NCI-H2171 (cell line): ENCODE measurements around the gene SLC25A11.
A peak's percentile ranks its signal among the peaks of the same experiment; 100 is the strongest.
"Not testable (repeated sequence)": the region's sequence is repeated elsewhere in the genome, so short reads cannot be mapped to it uniquely, and the experiment has no call there.

Experiments used
- DNase-seq: peaks from one replicate; lab custom pipeline; 2025; lab: John Stamatoyannopoulos, UW

SLC25A11 gene

GRCh38 chr17:4945176-4945943 lies 5.5 kb upstream of the SLC25A11 start:
- no peak for DNase-seq

GRCh38 chr17:4944554-4945175 lies 4.8 kb upstream of the SLC25A11 start:
- no peak for DNase-seq

DNA sequence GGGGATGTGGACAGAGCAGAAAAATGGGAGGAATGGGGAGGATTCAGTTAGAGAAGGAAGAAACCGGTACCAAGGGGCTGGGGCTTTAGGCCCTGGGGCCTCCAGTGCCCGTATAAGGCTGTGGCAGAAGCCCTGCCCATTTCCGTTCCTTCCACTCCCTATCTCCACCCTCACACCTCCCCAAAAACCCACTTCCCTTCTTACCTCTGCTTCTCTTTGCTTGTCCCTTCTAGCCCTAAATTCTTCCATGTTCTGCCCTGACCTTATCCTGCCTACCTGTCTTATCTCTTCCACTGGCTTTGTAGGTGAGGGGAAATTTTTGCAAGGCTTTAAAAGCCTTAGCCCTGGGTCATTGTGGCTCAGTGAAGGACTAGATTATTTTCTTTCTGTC lies 4.3 kb upstream of the SLC25A11 start:
- no peak for DNase-seq

GRCh38 chr17:4942760-4943508 lies 3.1 kb upstream of the SLC25A11 start:
- DNase-seq = no peak

DNA sequence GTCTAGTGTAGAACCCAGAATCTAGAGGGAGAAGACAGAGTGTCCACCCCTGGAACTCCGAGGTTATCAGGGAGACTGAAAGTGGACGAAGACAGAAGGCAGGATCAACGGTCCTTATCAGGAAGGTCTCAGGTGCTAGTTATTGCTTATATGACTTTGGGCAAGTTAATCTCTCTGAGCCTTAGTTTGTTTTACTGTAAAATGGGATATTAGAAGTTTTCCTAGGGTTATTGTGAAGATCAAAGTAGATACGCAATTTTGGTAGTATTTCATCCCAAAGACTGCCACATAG lies 1.4 kb upstream of the SLC25A11 start:
- DNase-seq = no peak

DNA sequence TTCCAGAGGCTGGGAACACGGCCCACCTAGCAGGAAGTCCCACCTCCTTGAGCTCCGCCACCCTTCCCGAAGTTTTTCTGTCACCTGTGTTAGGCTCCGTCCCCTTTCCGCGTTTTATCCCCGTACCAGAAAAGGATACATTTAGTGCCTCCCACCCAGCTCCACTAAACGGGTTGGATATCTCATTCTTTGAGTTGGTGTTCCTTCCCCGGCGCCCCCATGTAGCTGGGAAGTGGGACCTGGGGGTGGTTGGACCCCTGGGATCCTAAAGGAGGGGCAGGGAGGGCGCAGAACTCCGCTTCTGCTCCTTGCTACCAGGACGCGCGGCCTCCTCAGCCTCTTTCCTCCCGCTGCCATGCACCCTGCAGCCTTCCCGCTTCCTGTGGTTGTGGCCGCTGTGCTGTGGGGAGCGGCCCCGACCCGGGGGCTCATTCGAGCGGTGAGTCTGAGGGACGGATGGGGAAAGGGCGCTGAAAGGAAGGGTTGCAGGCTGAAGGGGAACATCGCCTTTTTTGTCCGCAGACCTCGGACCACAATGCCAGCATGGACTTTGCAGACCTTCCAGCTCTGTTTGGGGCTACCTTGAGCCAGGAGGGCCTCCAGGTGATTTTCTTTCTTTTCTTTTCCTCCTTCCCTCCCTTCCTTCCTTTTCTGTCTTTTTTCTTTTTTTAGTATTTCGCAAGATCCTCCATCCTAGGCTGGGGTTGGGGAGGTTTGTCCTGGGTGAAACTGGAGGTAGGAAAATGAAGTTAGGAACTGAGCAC lies 891 bp upstream of the SLC25A11 start:
- DNase-seq = peak; percentile 88

DNA sequence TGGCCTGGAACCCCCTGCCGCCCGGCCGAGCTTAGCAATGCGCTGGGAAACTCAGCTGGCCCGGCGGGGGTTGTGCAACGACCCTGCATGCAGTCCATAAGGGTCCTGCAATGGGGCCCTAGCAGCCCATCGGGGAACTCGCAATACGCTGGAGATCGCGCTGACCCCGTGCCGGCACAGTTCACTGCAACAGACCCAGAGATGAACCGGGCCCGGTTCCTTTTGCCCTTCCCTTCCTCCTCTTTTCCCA lies 375 bp downstream of the SLC25A11 start:
- DNase-seq = no peak

DNA sequence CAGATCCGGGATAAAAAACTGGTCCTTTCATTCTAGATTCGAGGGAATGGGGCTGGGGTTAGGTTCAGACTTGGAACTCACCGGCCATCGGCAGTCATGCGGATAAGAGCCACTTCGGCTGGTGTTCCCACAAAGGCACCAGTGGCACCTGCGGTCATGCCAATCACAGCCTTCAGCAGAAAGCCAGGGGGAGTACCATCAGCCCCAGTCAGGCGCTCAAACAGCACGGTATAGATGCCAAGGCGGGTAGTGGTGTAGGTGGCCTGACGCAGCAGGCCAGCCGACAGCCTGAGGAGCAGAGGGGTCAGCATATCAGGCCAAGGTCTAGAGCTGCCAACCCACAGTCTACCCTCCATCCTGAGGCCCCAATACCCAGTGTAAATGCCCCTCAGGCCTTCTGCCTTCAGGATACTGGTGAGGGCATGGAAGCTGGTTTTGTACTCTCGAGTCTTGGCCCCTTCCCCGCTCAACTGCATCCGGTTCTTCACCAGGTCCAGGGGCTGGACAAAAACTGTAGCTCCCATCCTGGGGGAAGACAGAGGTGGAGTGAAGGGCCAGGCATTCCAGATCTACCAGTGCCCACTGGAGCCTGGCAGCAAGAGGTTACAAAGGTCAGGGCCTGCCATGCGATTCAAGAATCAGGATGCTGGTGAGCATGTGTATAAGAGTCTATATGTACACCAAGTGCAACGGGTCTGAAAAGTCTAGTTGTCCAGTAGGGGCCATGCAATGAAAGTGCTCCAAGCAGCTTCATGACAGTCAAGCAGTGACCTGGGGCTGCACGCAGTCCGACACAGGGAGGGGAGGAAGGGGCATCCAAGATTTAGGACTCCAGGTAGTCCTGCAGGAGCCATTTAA lies 929 bp downstream of the SLC25A11 start:
- DNase-seq = no peak

- DNase-seq = no peak
Measured at GRCh38 chr17:4938069-4938491, 1.8 kb downstream of the SLC25A11 start.

DNA sequence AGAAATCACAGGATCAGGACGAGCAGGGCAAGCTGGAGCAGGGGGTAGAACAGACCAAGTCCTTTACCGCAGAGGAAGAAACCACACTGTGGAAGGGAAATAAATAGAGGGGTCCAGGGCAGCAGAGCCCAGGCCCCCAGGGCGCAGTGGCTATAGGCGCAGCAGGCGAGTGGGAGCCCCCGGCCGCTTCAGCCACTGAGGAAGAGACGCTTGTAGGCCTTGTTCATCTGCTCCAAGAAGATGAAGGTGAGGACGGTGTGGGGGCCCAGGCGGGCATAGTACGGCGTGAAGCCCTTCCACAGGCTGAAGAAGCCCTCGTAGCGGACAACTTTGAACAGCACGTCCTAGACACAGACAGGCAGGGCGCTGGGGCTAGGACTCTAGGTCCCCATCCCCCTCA lies 2.3 kb downstream of the SLC25A11 start:
- no peak for DNase-seq

- no peak for DNase-seq
Measured at GRCh38 chr17:4936436-4936835, 3.4 kb downstream of the SLC25A11 start.

DNA sequence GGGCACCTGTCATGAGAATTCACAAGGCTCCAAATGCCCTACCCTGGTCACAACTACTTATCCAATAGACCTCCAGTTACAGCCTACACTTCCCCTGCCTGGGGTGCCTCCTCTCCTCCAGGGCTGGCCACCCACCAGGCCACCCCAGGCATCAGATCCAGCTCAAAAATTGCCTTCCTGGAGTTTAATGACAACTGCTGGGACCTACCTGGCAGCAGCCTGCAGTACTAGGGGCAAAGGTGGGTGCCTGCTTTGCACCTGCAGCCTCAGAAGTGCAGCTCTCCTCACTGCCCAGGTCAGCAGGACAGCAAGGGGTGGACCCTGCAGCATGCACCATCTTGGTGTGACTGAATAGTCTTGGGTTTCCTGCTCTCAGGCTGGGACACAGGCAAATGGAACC lies 4.2 kb downstream of the SLC25A11 start:
- no peak for DNase-seq

DNA sequence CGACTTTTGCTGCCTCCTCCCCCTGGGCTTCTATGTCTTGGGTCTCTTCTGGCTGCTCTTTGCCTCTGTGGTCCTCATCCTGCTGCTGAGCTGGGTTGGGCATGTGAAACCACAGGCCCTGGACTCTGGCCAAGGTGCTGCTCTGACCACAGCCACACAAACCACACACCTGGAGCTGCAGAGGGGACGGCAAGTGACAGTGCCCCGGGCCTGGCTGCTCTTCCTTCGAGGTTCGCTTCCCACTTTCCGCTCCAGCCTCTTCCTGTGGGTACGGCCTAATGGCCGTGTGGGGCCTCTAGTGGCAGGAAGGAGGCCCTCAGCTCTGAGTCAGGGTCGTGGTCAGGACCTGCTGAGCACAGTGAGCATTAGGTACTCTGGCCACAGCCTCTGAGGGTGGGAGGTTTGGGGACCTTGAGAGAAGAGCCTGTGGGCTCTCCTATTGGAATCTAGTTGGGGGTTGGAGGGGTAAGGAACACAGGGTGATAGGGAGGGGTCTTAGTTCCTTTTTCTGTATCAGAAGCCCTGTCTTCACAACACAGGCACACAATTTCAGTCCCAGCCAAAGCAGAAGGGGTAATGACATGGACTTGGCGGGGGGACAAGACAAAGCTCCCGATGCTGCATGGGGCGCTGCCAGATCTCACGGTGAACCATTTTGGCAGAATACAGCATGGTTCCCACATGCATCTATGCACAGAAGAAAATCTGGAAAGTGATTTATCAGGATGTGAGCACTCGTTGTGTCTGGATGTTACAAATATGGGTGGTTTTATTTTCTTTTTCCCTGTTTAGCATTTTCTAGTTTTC lies 5.5 kb downstream of the SLC25A11 start:
- no peak for DNase-seq

DNA sequence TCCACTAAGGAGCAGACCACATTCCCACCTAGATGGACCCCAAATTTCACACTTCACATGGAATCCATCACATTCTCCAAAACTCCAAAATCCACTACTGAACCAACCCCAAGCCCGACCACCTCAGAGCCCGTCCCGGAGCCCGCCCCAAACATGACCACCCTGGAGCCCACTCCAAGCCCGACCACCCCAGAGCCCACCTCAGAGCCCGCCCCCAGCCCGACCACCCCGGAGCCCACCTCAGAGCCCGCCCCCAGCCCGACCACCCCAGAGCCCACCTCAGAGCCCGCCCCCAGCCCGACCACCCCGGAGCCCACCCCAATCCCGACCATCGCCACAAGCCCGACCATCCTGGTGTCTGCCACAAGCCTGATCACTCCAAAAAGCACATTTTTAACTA lies 6.2 kb downstream of the SLC25A11 start:
- no peak for DNase-seq

DNA sequence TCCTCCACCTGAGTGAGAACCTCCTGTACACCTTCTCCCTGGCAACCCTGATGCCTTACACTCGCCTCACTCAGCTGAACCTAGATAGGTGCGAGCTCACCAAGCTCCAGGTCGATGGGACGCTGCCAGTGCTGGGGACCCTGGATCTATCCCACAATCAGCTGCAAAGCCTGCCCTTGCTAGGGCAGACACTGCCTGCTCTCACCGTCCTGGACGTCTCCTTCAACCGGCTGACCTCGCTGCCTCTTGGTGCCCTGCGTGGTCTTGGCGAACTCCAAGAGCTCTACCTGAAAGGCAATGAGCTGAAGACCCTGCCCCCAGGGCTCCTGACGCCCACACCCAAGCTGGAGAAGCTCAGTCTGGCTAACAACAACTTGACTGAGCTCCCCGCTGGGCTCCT lies 7.1 kb downstream of the SLC25A11 start:
- no peak for DNase-seq

- DNase-seq = no peak
Measured at GRCh38 chr17:4931963-4932362, 7.9 kb downstream of the SLC25A11 start, which contains the start of gene GP1BA. GP1BA (plus strand) TSS chr17:4932277; CDS start chr17:4932605, 328 bp downstream.

DNA sequence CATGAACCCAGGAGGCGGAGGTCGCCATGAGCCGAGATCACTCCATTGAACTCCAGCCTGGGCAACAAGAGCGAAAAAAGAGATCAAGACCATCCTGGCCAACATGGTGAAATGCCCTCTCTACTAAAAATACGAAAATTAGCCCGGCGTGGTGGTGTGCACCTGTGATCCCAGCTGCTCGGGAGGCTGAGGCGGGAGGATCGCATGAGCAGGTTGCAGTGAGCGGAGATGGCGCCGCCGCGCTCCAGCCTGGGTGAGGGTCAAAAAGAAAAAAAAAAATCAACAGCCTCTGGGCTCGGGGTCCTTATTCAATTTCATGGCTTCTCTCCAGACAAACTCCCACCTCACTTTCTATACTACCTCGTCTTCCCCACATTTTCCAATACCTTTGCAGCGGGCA lies 11.0 kb downstream of the SLC25A11 start:
- no peak for DNase-seq

DNA sequence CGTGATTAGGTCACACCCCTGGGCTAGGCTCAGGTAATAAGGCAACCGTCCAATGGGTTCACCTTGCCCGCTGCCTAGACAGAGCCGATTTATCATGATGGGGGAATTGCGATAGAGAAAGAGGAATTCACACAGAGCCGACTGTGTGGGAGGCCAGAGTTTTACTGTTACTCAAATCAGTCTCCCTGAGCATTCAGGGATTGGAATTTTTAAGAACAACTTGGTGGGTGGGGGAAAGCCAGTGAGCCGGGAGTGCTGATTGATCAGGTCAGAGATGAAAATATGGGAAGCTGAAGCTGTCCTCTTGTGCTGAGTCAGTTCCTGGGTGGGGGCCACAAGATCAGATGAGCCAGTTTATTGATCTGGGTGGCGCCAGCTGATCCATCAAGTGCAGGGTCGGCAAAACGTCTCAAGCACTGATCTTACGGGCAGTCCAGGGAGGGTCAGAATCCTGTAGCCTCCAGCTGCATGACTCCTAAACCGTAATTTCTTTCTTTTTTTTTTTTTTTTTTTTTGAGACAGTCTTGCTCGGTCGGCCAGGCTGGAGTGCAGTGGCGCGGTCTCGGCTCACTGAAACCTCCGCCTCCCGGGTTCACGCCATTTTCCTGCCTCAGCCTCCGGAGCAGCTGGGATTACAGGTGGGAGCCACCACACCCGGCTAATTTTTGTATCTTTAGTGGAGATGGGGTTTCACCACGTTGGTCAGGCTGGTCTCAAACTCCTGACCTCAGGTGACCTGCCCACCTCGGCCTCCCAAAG lies 13.1 kb downstream of the SLC25A11 start:
- DNase-seq = not testable (repeated sequence)

DNA sequence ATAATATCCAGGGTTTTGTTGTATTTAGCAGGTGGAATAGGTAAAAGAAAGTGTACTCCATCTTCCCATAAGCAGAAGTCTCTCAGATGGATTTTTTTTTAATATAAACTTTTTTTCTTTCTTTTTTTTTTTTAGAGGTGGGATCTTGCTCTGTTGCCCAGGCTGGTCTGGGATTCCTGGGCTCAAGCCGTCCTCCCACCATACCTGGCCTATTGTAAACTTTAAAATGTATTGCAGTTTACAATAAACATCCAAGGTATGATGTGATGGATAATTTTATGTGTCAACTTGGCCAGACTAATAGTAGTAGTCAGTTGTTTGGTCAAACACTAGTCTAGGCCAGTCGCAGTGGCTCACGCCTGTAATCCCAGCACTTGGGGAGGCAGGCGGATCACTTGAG lies 18.5 kb downstream of the SLC25A11 start:
- DNase-seq = no peak

- no peak for DNase-seq
Measured at GRCh38 chr17:4920351-4921048, 19.3 kb downstream of the SLC25A11 start.
